T-helper 1 cell treated with Interleukin-12 subunit alpha and Interleukin-12 subunit beta and Interleukin-4 antibody, amounts not matched to agents 30 μg/mL and 1 μg/mL, for 36 hours (primary cell): Measurements from ENCODE around the gene CUBN.

ENCODE experiments used
- H3K27ac Mint-ChIP-seq: one replicate; pipeline ENCODE4 v1.8.0; 2021; ENCODE audit warnings: mild to moderate bottlenecking, mixed read lengths
- H3K27me3 Mint-ChIP-seq: one replicate; pipeline ENCODE4 v1.8.0; 2021; ENCODE audit warnings: low read depth, mixed read lengths
- H3K36me3 Mint-ChIP-seq: one replicate; pipeline ENCODE4 v1.8.0; 2021; ENCODE audit warnings: low read depth, mixed read lengths
- H3K4me1 Mint-ChIP-seq: one replicate; pipeline ENCODE4 v1.8.0; 2021; ENCODE audit warnings: low read depth, mixed read lengths
- H3K4me3 Mint-ChIP-seq: one replicate; pipeline ENCODE4 v1.8.0; 2021; ENCODE audit warnings: mild to moderate bottlenecking, moderate library complexity, mixed read lengths
- H3K9me3 Mint-ChIP-seq: one replicate; pipeline ENCODE4 v1.8.0; 2021; ENCODE audit warnings: mixed read lengths

CUBN gene

GRCh38 chr10:16907687-16908086 is 221.9 kb downstream of the CUBN start:
- H3K36me3 Mint-ChIP-seq, result no peaks in the 10 kb centered on the region
- no peak overlapping the region for H3K4me3 Mint-ChIP-seq
- peaks cover 6% of the 10 kb centered on the region for H3K4me1 Mint-ChIP-seq
- peaks cover 22% of the 10 kb centered on the region for H3K27me3 Mint-ChIP-seq
- no peaks in the 10 kb centered on the region for H3K9me3 Mint-ChIP-seq
- no peak overlapping the region for H3K27ac Mint-ChIP-seq

GRCh38 chr10:16905320-16905719 is 224.3 kb downstream of the CUBN start:
- Mint-ChIP-seq H3K4me3 (no peak overlapping the region), H3K36me3 (no peaks in the 10 kb centered on the region), H3K9me3 (no peaks in the 10 kb centered on the region), H3K27me3 (peaks cover 15% of the 10 kb centered on the region), H3K4me1 (peaks cover 8% of the 10 kb centered on the region), H3K27ac (no peak overlapping the region)

- H3K9me3 Mint-ChIP-seq, result no peaks in the 10 kb centered on the region
- no peak overlapping the region for H3K4me3 Mint-ChIP-seq
- H3K4me1 Mint-ChIP-seq, result peaks cover 8% of the 10 kb centered on the region
- peaks cover 13% of the 10 kb centered on the region for H3K27me3 Mint-ChIP-seq
- H3K36me3 Mint-ChIP-seq, result no peaks in the 10 kb centered on the region
- no peak overlapping the region for H3K27ac Mint-ChIP-seq
Observed at GRCh38 chr10:16904639-16905061, 225.0 kb downstream of the CUBN start.

GRCh38 chr10:16904049-16904448 is 225.6 kb downstream of the CUBN start:
- Mint-ChIP-seq H3K27me3 (peaks cover 15% of the 10 kb centered on the region), H3K9me3 (no peaks in the 10 kb centered on the region), H3K4me1 (peaks cover 8% of the 10 kb centered on the region), H3K4me3 (no peak overlapping the region), H3K36me3 (no peaks in the 10 kb centered on the region), H3K27ac (no peak overlapping the region)

GRCh38 chr10:16902606-16903005 is 227.0 kb downstream of the CUBN start:
- H3K4me3 Mint-ChIP-seq, result no peak overlapping the region
- H3K27me3 Mint-ChIP-seq, result peaks cover 20% of the 10 kb centered on the region
- peak overlapping the region; percentile 13 for H3K27ac Mint-ChIP-seq
- H3K9me3 Mint-ChIP-seq, result no peaks in the 10 kb centered on the region
- H3K36me3 Mint-ChIP-seq, result no peaks in the 10 kb centered on the region
- peaks cover 8% of the 10 kb centered on the region for H3K4me1 Mint-ChIP-seq

- no peak overlapping the region for H3K27ac Mint-ChIP-seq
- peaks cover 2% of the 10 kb centered on the region for H3K9me3 Mint-ChIP-seq
- no peak overlapping the region for H3K4me3 Mint-ChIP-seq
- peaks cover 20% of the 10 kb centered on the region for H3K27me3 Mint-ChIP-seq
- H3K36me3 Mint-ChIP-seq, result no peaks in the 10 kb centered on the region
- peaks cover 8% of the 10 kb centered on the region for H3K4me1 Mint-ChIP-seq
Observed at GRCh38 chr10:16901106-16901505, 228.5 kb downstream of the CUBN start.

- no peak overlapping the region for H3K27ac Mint-ChIP-seq
- no peaks in the 10 kb centered on the region for H3K36me3 Mint-ChIP-seq
- H3K9me3 Mint-ChIP-seq, result peaks cover 11% of the 10 kb centered on the region
- H3K4me1 Mint-ChIP-seq, result no peaks in the 10 kb centered on the region
- H3K27me3 Mint-ChIP-seq, result peaks cover 34% of the 10 kb centered on the region
- H3K4me3 Mint-ChIP-seq, result no peak overlapping the region
Observed at GRCh38 chr10:16896993-16897392, 232.6 kb downstream of the CUBN start.

GRCh38 chr10:16894821-16895220 is 234.8 kb downstream of the CUBN start:
- Mint-ChIP-seq H3K9me3 (peaks cover 11% of the 10 kb centered on the region), H3K36me3 (no peaks in the 10 kb centered on the region), H3K4me1 (peaks cover 6% of the 10 kb centered on the region), H3K27me3 (peaks cover 34% of the 10 kb centered on the region), H3K4me3 (no peak overlapping the region), H3K27ac (no peak overlapping the region)

GRCh38 chr10:16893664-16894063 is 235.9 kb downstream of the CUBN start:
- no peak overlapping the region for H3K4me3 Mint-ChIP-seq
- H3K36me3 Mint-ChIP-seq, result no peaks in the 10 kb centered on the region
- peaks cover 6% of the 10 kb centered on the region for H3K4me1 Mint-ChIP-seq
- H3K27me3 Mint-ChIP-seq, result peaks cover 25% of the 10 kb centered on the region
- H3K27ac Mint-ChIP-seq, result no peak overlapping the region
- peaks cover 11% of the 10 kb centered on the region for H3K9me3 Mint-ChIP-seq

- Mint-ChIP-seq H3K9me3 (peaks cover 11% of the 10 kb centered on the region), H3K4me1 (peaks cover 6% of the 10 kb centered on the region), H3K36me3 (no peaks in the 10 kb centered on the region)
Observed at GRCh38 chr10:16891375-16892313, 238.0 kb downstream of the CUBN start.

GRCh38 chr10:16890691-16891090 is 238.9 kb downstream of the CUBN start:
- Mint-ChIP-seq H3K27ac (no peak overlapping the region), H3K4me3 (no peak overlapping the region), H3K27me3 (peaks cover 29% of the 10 kb centered on the region), H3K36me3 (no peaks in the 10 kb centered on the region), H3K4me1 (peaks cover 6% of the 10 kb centered on the region), H3K9me3 (peaks cover 5% of the 10 kb centered on the region)

More at GRCh38 chr10:16891375-16892313, 238.0 kb downstream of the CUBN start:
- H3K4me3 Mint-ChIP-seq, result peak overlapping the region; percentile 26
- peaks cover 32% of the 10 kb centered on the region for H3K27me3 Mint-ChIP-seq
- H3K27ac Mint-ChIP-seq, result no peak overlapping the region

GRCh38 chr10:16887565-16887964 is 242.0 kb downstream of the CUBN start:
- H3K27me3 Mint-ChIP-seq, result peaks cover 17% of the 10 kb centered on the region
- H3K4me3 Mint-ChIP-seq, result no peak overlapping the region

GRCh38 chr10:16886031-16886430 is 243.6 kb downstream of the CUBN start:
- Mint-ChIP-seq H3K36me3 (no peaks in the 10 kb centered on the region), H3K4me3 (no peak overlapping the region), H3K4me1 (peaks cover 1% of the 10 kb centered on the region), H3K9me3 (no peaks in the 10 kb centered on the region), H3K27me3 (peaks cover 8% of the 10 kb centered on the region), H3K27ac (no peak overlapping the region)

More at GRCh38 chr10:16887565-16887964, 242.0 kb downstream of the CUBN start:
- Mint-ChIP-seq H3K36me3 (no peaks in the 10 kb centered on the region), H3K9me3 (no peaks in the 10 kb centered on the region), H3K27ac (no peak overlapping the region), H3K4me1 (peaks cover 6% of the 10 kb centered on the region)

GRCh38 chr10:16884497-16884896 is 245.1 kb downstream of the CUBN start:
- peaks cover 12% of the 10 kb centered on the region for H3K27me3 Mint-ChIP-seq
- H3K27ac Mint-ChIP-seq, result no peak overlapping the region
- H3K9me3 Mint-ChIP-seq, result no peaks in the 10 kb centered on the region
- no peak overlapping the region for H3K4me3 Mint-ChIP-seq
- H3K4me1 Mint-ChIP-seq, result no peaks in the 10 kb centered on the region
- no peaks in the 10 kb centered on the region for H3K36me3 Mint-ChIP-seq

- no peak overlapping the region for H3K27ac Mint-ChIP-seq
- H3K36me3 Mint-ChIP-seq, result no peaks in the 10 kb centered on the region
Observed at GRCh38 chr10:16883084-16883483, 246.5 kb downstream of the CUBN start.

More at GRCh38 chr10:16883084-16883483, 246.5 kb downstream of the CUBN start:
- Mint-ChIP-seq H3K4me1 (no peaks in the 10 kb centered on the region), H3K4me3 (no peak overlapping the region), H3K27me3 (peaks cover 17% of the 10 kb centered on the region), H3K9me3 (no peaks in the 10 kb centered on the region)
